SK-N-SH treated with all-trans-retinoic acid at 6 μM for 48 hours (cell line): Measurements from ENCODE around the gene MYCBPAP.

Experiments
- ATAC-seq: fragments of 200-7000 bp; cut with Tn5 transposase; 3 replicates; pipeline ENCODE4 v1.9.1; 2020; ENCODE audit warnings: mild to moderate bottlenecking, moderate library complexity
- ARNTL ChIP-seq: fragments of 450-650 bp; formaldehyde crosslinking; IDR thresholded peaks from 2 replicates; pipeline ENCODE4 v1.5.0; 2020; ENCODE audit warnings: low read depth, mild to moderate bottlenecking, moderate library complexity, borderline replicate concordance
- BACH2 ChIP-seq: fragments of 250-450 bp; sonication (Bioruptor Pico); IDR thresholded peaks from 2 replicates; pipeline ENCODE4 v1.9.0; 2021; ENCODE audit warnings: mild to moderate bottlenecking, borderline replicate concordance
- CSDC2 ChIP-seq: fragments of 250-450 bp; sonication (Bioruptor Pico); IDR thresholded peaks from 2 replicates; pipeline ENCODE4 v1.5.0; 2020; ENCODE audit warnings: mild to moderate bottlenecking, moderate library complexity
- ESRRG ChIP-seq: fragments of 250-450 bp; sonication (Bioruptor Pico); IDR thresholded peaks from 2 replicates; pipeline ENCODE4 v1.6.1; 2021; ENCODE audit warnings: mild to moderate bottlenecking
- GLIS3 ChIP-seq: fragments of 250-450 bp; sonication (Bioruptor Pico); IDR thresholded peaks from 2 replicates; pipeline ENCODE4 v1.5.0; 2020; ENCODE audit warnings: mild to moderate bottlenecking, moderate library complexity
- ISL1 ChIP-seq: fragments of 250-450 bp; sonication (Bioruptor Pico); IDR thresholded peaks from 2 replicates; pipeline ENCODE4 v2.1.2; 2022; ENCODE audit warnings: mild to moderate bottlenecking, moderate library complexity
- OSR1 ChIP-seq: fragments of 250-450 bp; sonication (Bioruptor Pico); IDR thresholded peaks from 2 replicates; pipeline ENCODE4 v1.8.0; 2022; ENCODE audit warnings: moderate library complexity, mild to moderate bottlenecking, inconsistent platforms
- PPARA ChIP-seq: fragments of 250-450 bp; sonication (Bioruptor Pico); IDR thresholded peaks from 2 replicates; pipeline ENCODE4 v1.5.0; 2020; ENCODE audit warnings: mild to moderate bottlenecking, borderline replicate concordance
- SNAI2 ChIP-seq: fragments of 250-450 bp; sonication (Bioruptor Pico); IDR thresholded peaks from 2 replicates; pipeline ENCODE4 v1.5.0; 2020; ENCODE audit warnings: mild to moderate bottlenecking, moderate library complexity
- TCF4 ChIP-seq: fragments of 250-450 bp; sonication (Bioruptor Pico); IDR thresholded peaks from 2 replicates; pipeline ENCODE4 v1.8.0; 2021; ENCODE audit warnings: mild to moderate bottlenecking, moderate library complexity, borderline replicate concordance
- TOX ChIP-seq: fragments of 250-450 bp; sonication (Bioruptor Pico); IDR thresholded peaks from 2 replicates; pipeline ENCODE4 v1.8.0; 2021; ENCODE audit warnings: mild to moderate bottlenecking, moderate library complexity, borderline replicate concordance
- ZC3H10 ChIP-seq: fragments of 250-450 bp; sonication (Bioruptor Pico); IDR thresholded peaks from 2 replicates; pipeline ENCODE4 v1.5.1; 2021; ENCODE audit warnings: mild to moderate bottlenecking, moderate library complexity
- ZFP3 ChIP-seq: fragments of 250-450 bp; sonication (Bioruptor Pico); IDR thresholded peaks from 2 replicates; pipeline ENCODE4 v1.5.0; 2020; ENCODE audit warnings: mild to moderate bottlenecking, moderate library complexity
- ZFP30 ChIP-seq: fragments of 450-650 bp; formaldehyde crosslinking; IDR thresholded peaks from 2 replicates; pipeline ENCODE4 v1.5.0; 2022; ENCODE audit warnings: mild to moderate bottlenecking, moderate library complexity
- ZNF70 ChIP-seq: fragments of 450-650 bp; formaldehyde crosslinking; IDR thresholded peaks from 2 replicates; pipeline ENCODE4 v1.5.0; 2020; ENCODE audit warnings: mild to moderate bottlenecking, moderate library complexity
- ZNF8 ChIP-seq: fragments of 450-650 bp; formaldehyde crosslinking; IDR thresholded peaks from 2 replicates; pipeline ENCODE4 v1.5.0; 2020; ENCODE audit warnings: mild to moderate bottlenecking, moderate library complexity
- TF ChIP-seq, protein P1 (sequence below): fragments of 250-450 bp; sonication (Bioruptor Pico); IDR thresholded peaks from 2 replicates; pipeline ENCODE4 v1.8.0; 2021; ENCODE audit warnings: low read depth, mild to moderate bottlenecking, moderate library complexity, borderline replicate concordance
- TF ChIP-seq, protein P2 (sequence below): fragments of 250-450 bp; sonication (Bioruptor Pico); IDR thresholded peaks from 2 replicates; pipeline ENCODE4 v1.5.0; 2020; ENCODE audit warnings: mild to moderate bottlenecking, moderate library complexity
- TF ChIP-seq, protein P3 (sequence below): fragments of 250-450 bp; sonication (Bioruptor Pico); IDR thresholded peaks from 2 replicates; pipeline ENCODE4 v1.8.0; 2020; ENCODE audit warnings: mild to moderate bottlenecking, moderate library complexity, borderline replicate concordance
- TF ChIP-seq, protein P4 (sequence below): fragments of 250-450 bp; sonication (Bioruptor Pico); IDR thresholded peaks from 2 replicates; pipeline ENCODE4 v1.5.1; 2021; ENCODE audit warnings: mild to moderate bottlenecking, moderate library complexity
- TF ChIP-seq, protein P5 (sequence below): fragments of 250-450 bp; sonication (Bioruptor Pico); IDR thresholded peaks from 2 replicates; pipeline ENCODE4 v1.5.1; 2020; ENCODE audit warnings: low read depth, mild to moderate bottlenecking, moderate library complexity

MYCBPAP gene

DNA sequence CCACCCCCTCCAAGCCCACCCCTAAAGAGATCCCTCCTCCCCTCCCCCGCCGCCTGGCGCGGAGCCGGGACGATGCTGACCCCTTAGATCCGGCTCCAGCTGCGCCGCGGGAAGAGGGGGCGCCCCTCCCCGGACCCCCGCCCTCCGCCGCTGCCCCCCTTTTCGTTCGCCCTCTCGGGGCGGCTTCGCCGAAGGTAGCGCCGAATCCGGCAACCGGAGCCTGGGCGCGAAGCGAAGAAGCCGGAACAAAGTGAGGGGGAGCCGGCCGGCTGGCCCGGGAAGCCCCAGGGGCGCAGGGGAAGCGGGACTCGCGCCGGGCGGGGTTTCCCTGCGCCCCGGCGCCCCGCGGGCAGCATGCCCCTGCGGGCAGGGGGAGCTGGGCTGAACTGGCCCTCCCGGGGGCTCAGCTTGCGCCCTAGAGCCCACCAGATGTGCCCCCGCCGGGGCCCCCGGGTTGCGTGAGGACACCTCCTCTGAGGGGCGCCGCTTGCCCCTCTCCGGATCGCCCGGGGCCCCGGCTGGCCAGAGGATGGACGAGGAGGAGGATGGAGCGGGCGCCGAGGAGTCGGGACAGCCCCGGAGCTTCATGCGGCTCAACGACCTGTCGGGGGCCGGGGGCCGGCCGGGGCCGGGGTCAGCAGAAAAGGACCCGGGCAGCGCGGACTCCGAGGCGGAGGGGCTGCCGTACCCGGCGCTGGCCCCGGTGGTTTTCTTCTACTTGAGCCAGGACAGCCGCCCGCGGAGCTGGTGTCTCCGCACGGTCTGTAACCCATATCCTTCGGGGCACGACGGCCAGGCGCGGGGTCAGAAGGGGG lies 52.9 kb downstream of the MYCBPAP start:
- no peak for ATAC-seq

DNA sequence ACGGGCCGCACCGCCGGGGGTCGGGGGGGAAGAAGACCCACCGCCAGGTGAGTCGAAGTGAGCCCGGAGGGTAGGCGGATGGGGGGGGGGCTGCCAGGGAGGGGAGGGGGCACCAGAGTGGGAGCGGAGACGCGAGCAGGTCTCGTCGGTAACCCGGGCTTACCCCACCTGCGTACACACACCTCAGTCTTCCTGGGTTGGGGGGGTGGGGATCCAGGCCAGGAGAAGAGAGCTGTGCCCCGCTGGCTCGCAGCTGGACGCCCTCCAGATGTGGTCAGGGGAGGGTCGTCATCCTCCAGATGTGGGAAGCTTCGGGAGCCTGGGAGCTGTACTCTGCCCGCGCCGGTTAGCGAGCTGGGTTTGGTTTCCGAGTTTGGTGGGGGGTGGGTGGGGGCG lies 53.5 kb downstream of the MYCBPAP start:
- TF ChIP-seq OSR1 (CRISPR knock-in tag), result no peak
- TF ChIP-seq PPARA (CRISPR knock-in tag), result no peak
- TF ChIP-seq, protein P1, sequence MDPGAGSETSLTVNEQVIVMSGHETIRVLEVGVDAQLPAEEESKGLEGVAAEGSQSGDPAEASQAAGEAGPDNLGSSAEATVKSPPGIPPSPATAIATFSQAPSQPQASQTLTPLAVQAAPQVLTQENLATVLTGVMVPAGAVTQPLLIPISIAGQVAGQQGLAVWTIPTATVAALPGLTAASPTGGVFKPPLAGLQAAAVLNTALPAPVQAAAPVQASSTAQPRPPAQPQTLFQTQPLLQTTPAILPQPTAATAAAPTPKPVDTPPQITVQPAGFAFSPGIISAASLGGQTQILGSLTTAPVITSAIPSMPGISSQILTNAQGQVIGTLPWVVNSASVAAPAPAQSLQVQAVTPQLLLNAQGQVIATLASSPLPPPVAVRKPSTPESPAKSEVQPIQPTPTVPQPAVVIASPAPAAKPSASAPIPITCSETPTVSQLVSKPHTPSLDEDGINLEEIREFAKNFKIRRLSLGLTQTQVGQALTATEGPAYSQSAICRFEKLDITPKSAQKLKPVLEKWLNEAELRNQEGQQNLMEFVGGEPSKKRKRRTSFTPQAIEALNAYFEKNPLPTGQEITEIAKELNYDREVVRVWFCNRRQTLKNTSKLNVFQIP (CRISPR knock-in tag), result no peak
- TF ChIP-seq, protein P2, sequence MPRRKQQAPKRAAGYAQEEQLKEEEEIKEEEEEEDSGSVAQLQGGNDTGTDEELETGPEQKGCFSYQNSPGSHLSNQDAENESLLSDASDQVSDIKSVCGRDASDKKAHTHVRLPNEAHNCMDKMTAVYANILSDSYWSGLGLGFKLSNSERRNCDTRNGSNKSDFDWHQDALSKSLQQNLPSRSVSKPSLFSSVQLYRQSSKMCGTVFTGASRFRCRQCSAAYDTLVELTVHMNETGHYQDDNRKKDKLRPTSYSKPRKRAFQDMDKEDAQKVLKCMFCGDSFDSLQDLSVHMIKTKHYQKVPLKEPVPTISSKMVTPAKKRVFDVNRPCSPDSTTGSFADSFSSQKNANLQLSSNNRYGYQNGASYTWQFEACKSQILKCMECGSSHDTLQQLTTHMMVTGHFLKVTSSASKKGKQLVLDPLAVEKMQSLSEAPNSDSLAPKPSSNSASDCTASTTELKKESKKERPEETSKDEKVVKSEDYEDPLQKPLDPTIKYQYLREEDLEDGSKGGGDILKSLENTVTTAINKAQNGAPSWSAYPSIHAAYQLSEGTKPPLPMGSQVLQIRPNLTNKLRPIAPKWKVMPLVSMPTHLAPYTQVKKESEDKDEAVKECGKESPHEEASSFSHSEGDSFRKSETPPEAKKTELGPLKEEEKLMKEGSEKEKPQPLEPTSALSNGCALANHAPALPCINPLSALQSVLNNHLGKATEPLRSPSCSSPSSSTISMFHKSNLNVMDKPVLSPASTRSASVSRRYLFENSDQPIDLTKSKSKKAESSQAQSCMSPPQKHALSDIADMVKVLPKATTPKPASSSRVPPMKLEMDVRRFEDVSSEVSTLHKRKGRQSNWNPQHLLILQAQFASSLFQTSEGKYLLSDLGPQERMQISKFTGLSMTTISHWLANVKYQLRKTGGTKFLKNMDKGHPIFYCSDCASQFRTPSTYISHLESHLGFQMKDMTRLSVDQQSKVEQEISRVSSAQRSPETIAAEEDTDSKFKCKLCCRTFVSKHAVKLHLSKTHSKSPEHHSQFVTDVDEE (CRISPR knock-in tag), result no peak
- TF ChIP-seq ZFP30 (CRISPR knock-in tag), result no peak
- no peak for TF ChIP-seq CSDC2 (CRISPR knock-in tag)
- TF ChIP-seq ZNF8, result no peak
- TF ChIP-seq, protein P3, sequence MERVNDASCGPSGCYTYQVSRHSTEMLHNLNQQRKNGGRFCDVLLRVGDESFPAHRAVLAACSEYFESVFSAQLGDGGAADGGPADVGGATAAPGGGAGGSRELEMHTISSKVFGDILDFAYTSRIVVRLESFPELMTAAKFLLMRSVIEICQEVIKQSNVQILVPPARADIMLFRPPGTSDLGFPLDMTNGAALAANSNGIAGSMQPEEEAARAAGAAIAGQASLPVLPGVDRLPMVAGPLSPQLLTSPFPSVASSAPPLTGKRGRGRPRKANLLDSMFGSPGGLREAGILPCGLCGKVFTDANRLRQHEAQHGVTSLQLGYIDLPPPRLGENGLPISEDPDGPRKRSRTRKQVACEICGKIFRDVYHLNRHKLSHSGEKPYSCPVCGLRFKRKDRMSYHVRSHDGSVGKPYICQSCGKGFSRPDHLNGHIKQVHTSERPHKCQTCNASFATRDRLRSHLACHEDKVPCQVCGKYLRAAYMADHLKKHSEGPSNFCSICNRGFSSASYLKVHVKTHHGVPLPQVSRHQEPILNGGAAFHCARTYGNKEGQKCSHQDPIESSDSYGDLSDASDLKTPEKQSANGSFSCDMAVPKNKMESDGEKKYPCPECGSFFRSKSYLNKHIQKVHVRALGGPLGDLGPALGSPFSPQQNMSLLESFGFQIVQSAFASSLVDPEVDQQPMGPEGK, result no peak
- no peak for ATAC-seq

More for the DNA sequence above, 52.9 kb downstream of the MYCBPAP start:
- TF ChIP-seq ZNF70 (CRISPR knock-in tag), result no peak
- TF ChIP-seq OSR1 (CRISPR knock-in tag), result no peak
- TF ChIP-seq, protein P4, sequence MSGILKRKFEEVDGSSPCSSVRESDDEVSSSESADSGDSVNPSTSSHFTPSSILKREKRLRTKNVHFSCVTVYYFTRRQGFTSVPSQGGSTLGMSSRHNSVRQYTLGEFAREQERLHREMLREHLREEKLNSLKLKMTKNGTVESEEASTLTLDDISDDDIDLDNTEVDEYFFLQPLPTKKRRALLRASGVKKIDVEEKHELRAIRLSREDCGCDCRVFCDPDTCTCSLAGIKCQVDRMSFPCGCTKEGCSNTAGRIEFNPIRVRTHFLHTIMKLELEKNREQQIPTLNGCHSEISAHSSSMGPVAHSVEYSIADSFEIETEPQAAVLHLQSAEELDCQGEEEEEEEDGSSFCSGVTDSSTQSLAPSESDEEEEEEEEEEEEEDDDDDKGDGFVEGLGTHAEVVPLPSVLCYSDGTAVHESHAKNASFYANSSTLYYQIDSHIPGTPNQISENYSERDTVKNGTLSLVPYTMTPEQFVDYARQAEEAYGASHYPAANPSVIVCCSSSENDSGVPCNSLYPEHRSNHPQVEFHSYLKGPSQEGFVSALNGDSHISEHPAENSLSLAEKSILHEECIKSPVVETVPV (CRISPR knock-in tag), result no peak
- TF ChIP-seq ARNTL, result no peak
- TF ChIP-seq ZFP3 (CRISPR knock-in tag), result no peak
- TF ChIP-seq, protein P5, sequence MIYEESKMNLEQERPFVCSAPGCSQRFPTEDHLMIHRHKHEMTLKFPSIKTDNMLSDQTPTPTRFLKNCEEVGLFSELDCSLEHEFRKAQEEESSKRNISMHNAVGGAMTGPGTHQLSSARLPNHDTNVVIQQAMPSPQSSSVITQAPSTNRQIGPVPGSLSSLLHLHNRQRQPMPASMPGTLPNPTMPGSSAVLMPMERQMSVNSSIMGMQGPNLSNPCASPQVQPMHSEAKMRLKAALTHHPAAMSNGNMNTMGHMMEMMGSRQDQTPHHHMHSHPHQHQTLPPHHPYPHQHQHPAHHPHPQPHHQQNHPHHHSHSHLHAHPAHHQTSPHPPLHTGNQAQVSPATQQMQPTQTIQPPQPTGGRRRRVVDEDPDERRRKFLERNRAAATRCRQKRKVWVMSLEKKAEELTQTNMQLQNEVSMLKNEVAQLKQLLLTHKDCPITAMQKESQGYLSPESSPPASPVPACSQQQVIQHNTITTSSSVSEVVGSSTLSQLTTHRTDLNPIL (CRISPR knock-in tag), result no peak
- no peak for TF ChIP-seq TOX (CRISPR knock-in tag)
- no peak for TF ChIP-seq GLIS3 (CRISPR knock-in tag)
- no peak for TF ChIP-seq BACH2 (CRISPR knock-in tag)
- TF ChIP-seq ISL1 (CRISPR knock-in tag), result no peak
- TF ChIP-seq ESRRG, result no peak
- TF ChIP-seq ZC3H10 (CRISPR knock-in tag), result no peak
- no peak for TF ChIP-seq SNAI2 (CRISPR knock-in tag)
- no peak for TF ChIP-seq CSDC2 (CRISPR knock-in tag)
- TF ChIP-seq, protein P2 (CRISPR knock-in tag), result no peak
- TF ChIP-seq TCF4 (CRISPR knock-in tag), result no peak
- TF ChIP-seq, protein P1 (CRISPR knock-in tag), result no peak
- TF ChIP-seq, protein P3, result no peak
